OCI-LY1 (cell line): Measurements from ENCODE around the gene PTPA.

Source experiments
- CTCF ChIP-seq: fragments of 200-600 bp; sonication (generic), shearing (Covaris generic); IDR thresholded peaks from 2 replicates; pipeline ENCODE4 v1.5.1; 2017; ENCODE audit warnings: mild to moderate bottlenecking, antibody characterized with exemption, low read length, moderate library complexity, mixed read lengths
- EZH2 ChIP-seq: fragments of 200-600 bp; sonication (generic), shearing (Covaris generic); IDR thresholded peaks from 2 replicates; pipeline ENCODE4 v1.8.0; 2017; ENCODE audit warnings: borderline replicate concordance, mixed run types, mild to moderate bottlenecking, antibody characterized with exemption, low read length, moderate library complexity, mixed read lengths

- no peak for TF ChIP-seq CTCF
- TF ChIP-seq EZH2 = no peak
Observed at GRCh38 chr9:129182122-129182521, 70.9 kb downstream of the PTPA start.
